DMS153 (cell line): ENCODE measurements around the gene MRPS34.
"Not testable (repeated sequence)": the region's sequence is repeated elsewhere in the genome, so short reads cannot be mapped to it uniquely, and the experiment has no call there.

Experiments
- DNase-seq: peaks from one replicate; lab custom pipeline; 2025; lab: John Stamatoyannopoulos, UW

The MRPS34 gene

DNA sequence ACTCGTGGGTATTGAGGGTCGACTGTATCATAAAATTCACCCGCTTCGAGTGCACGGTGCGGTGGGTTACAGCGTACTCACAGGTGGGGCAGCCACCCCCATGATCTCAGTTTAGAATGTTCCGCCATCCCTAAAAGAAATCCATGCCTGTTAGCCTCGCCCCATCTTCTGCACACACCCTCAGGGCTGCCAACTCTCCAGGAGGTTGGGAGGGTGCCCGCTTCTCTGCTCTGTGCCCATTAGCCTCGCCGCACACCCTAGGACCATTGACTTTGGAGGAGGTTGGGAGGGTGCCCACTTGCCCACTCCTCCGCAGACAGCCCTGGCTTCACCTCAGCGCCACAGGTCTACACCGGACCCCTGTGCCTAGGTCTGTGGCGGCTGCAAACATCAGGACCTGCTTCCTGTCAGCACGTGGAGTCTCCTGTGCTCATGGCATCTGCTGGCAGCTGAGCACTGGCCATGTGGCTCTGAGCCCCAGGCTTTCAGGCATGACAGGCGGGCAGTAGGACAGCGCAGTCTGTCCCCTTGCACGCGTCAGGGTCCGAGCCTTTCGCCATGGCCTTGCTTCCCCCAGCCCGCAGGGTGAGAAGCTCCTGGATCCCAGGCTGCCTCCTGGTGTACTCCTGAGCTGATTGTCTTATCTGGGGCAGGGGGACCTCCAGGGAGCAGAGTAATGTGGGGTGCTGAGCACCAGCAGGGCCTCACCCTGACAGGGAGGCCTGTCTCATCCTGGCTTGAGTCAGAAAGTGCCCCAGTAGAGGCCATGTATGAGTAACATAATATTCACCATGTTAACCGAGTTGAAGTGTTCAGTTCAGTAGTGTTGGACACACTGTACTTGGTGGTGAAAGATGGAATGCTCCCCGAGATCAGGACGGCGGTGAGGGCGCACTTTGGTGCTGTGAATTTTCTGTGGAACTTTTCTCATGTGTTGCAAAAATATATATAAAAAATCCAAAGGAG is 23.5 kb downstream of the MRPS34 start:
- DNase-seq, result no peak

DNA sequence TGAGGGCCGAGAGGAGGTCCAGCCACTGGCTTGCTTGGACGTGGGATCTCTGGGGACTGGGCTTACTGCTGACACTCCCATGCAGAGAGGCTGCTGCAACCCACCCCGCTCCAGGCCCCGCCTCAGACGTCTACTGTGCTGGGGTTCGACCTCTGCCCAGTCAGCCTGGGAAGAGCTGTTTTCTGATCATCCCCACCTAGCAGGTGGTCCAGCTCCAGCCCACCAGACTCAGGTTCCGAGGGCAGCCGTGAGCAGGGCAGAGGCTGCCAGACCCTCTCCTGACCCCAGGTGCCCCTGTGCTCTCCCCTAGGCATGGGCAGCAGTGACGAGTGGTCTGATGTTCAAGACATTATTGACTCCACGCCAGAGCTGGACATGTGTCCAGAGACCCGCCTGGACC is 25.0 kb downstream of the MRPS34 start:
- DNase-seq, result no peak

DNA sequence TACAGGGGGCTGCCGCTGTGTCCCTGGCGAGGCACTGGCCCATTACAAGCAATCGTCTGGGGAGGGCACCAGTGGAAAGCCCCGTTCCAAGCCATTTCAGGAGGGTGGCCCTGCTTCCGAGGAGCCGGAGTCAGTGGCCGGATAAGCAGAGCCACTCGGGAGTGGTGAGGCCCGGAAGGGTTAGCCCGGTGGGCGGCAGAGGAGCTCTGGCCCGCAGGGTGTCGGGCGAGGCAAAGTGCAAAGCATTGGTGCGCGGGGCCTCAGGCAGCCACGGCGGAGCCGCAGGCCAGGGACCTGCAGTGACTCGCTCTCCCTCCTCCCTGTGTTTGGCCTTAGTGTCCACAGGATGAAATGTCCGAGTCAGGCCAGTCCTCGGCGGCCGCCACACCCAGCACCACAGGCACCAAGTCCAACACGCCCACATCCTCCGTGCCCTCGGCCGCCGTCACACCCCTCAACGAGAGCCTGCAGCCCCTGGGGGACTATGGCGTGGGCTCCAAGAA is 26.2 kb downstream of the MRPS34 start:
- DNase-seq, result no peak

DNA sequence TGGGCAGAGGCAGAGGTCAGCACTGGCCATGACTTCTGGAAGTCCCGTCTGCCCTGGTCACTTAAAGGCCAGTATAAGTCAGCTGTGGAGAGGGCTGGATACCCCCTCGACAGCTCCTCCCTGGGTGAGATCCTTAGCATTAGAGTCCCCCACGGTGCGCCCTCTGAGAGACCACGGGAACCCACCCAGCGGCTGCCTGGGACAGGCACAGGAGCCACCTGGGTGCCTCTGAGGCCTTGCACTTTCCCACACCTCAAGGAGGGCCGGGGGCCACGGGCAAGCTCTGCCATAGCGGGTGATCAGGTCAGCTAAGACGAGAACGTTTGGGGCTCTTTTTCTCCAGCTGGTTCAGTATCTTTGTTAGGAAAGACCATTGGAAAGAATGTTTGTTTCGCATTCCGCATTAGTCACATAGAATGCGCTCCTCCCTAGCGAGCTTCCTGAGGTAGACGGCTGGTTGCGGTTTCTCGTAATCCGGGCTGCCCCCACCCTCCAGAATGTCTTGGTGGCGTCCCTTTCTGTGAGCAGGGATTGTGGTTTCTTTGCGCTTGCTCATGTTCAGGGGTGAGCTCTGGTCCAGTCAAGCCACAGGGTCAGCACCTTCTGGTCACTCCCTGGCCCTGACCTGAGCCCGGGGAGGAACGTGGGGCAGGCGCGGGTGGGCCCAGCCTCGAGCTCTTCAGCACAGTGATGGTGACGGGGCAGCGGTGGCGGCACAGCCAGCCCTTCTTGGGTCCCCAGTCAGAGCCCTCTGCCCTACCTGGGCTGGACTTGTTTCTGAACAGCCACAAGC is 26.8 kb downstream of the MRPS34 start:
- no peak for DNase-seq

DNA sequence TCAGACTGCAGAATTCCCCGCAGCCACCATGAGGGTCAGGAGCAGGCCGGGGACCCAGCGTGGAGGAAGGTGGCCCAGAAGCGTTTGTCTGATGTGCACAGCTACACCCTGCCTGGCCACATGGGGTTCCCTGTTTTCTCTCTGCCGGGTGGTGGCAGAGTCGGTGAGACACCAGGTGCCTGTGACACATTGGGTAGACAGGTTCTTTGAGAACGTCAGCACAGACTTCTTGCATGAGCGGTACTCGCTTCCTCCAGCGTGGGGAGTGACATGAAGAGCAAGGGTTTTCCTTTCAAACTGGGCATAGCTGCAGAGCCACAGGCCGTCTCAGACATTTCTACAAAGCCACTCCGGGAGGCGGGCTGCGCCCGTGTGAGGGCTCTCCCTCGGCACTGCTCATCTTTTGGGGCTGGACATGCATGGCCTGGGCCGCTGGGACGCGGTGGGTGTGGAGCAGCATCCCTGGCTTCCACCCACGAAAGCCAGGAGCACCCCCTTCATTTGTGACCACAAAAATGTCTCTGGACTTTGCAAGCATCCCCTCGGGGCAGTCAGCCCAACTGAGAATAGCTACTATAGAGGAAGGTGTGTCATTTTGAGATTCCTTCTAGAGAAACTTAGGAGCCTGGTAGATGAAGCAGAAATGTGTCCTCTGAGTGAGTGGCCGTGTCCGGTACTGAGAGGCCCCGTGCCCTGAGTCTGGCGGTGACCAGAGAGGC is 27.6 kb downstream of the MRPS34 start:
- DNase-seq, result no peak

DNA sequence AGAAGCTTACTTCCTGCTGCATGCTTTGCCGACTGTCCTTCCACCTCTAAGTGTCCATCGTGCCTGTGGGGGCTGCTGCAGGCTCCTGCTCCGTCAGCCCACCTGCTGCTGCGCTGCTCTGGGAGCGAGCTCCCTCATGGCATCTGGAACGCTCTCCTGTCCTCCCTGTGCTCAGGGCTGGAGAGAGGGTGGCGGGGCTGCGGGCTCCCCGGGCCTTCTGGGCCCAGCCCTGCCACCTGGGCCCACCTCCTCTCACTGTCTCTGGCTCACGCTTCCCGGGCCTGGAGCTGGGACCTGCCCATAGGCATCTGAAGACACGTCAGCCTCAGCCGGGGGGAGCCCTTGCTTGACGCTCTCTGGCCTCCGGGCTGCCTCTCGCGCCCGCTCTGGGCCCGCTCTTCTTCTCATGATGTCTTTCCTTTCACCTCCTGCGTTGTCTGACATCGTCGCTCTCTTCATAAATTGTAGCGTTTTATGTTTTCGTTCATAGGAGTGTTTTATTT is 28.5 kb downstream of the MRPS34 start:
- DNase-seq, result no peak

DNA sequence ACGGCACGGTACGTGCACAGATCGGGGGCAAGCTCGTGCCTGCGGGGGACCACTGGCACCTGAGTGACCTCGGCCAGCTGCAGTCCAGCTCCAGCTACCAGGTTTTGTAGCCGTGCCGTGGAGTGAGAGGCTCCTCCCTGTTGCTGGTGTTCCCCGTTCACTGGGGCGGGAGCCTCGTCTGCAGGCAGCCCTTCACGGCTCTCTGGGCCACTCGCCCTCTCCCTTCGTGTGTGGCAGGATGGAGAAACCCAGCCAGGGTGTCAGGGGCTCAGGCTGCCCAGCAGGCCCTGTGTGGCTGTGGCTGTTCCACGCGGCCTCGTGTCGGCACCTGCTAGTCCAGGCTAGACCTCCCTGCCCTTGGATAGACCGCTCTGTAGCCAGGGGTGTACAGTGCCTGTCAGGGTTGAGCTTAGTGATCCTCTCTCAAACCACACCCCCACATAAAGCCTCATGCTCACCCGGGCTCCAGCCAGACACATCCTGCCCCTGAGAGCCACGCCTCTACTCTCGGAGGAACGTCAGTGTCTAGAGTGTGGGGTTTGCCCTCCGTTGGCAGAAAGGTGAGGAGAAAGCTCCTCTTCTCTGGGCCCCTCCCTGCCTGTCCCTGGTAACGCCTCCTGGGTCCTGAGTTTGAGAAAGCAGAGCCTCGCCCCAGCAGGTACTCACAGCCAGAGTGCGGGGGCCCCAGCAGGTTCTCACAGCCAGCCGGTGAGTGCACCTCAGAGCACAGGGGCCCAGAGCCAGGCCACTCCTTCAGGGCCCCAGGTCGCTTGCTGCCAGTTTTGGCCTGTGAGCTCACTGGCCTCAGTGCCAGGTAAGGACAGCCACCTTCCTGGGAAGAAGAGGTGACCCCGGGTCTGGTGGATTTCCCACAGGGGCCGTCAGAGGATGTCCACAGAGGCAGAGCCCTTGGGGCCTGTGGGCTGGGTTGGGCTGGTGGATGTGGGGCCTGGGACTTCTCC is 29.3 kb downstream of the MRPS34 start:
- no peak for DNase-seq

DNA sequence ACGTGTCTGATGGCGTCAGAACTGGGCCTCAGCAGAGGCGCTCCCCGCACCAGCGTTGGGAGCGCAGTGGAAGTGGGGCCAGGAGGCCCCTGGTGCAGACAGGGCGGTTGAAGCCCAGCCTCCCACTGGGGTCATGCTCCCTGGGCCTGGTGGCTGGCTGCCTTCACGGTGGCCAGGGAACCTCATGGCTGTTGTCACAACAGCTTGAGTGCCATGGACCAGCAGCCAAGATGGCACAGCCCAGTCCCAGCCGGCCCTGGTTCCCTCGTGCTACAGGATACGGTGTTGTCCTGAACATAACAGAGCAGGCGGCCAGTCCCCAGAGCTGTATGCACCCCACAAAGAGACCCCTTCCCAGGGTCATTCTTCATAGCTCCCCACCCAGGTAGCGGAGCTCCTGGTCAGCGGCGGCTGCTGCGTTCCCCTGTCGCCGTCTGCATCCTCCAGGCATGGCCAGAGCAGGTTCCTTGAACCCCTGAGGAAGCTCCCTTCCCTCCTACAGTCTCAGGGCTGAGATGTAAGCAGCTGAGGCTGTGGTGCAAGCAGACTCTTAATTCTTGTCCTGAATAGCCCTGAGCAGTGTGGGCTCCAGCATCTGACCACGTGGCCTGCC is 31.3 kb downstream of the MRPS34 start:
- no peak for DNase-seq

DNA sequence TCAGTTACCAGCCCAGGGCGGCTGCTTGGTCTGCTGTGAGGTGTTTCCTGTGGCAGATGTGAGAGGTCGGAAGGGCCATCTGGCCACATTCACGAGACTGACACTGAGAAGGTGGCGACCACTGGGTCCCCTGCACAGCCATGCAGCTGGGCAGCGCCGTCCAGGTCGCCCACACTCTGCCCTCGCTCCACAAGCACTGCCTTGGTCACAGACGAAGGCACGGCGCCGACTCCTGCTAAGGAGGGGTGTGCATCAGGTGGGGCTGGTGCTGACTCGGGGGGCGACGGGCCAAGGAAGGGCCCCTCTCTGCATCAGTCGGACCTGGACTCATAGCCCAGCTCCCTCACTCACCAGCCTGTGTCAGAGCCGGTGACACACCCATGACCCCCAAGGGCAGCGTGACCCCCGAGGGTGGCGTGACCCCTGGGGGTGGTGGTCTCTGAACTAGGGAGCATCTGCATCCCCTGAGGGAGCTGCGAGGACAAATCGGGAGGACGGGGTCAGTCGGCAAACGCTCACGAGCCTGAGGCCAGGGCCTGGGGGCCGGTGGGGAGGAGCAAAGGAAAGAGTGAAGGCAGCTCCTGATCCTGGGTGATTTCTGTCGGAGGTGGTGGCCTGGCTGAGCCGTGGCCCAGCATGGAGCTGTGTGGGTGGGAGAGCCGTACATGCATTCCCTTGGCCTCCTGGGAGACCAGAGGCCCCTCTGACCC is 32.0 kb downstream of the MRPS34 start:
- DNase-seq, result no peak

DNA sequence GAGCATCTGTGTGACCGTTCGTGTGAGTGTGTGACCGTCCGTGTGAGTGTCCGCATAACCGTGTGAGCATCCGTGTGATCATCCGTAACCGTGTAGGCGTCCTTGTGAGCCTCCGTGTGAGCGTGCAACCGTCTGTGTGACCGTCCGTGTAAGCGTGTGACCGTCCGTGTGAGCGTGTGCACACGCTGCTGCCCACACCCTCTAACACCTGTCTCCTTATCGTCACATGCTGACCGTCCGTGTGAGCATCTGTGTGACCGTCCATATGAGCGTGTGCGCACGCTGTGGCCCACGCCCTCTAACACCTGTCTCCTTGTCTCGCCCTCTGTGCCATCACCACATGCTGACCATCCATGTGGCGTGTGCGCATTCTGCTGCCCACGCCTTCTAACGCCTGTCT is 32.7 kb downstream of the MRPS34 start:
- DNase-seq, result no peak

DNA sequence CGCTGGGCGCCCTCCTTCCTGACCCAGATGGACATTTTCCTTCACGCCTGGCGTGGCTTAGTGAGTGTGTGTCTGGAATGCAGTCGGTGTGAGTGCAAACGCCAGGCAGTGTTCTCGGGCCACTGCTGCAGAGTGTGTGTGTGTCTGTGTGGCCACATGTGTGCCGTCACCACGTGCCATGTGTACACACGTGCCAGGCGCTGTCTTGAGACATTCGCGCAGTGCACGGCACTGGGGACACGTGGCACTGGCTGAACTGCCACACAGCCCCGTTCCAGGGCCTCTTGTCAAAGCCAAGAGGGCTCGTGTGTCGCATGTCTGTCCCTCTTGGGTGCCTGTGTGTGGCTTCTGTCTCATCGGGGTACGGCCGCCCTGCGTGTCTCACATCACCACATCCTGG is 38.1 kb downstream of the MRPS34 start:
- no peak for DNase-seq

DNA sequence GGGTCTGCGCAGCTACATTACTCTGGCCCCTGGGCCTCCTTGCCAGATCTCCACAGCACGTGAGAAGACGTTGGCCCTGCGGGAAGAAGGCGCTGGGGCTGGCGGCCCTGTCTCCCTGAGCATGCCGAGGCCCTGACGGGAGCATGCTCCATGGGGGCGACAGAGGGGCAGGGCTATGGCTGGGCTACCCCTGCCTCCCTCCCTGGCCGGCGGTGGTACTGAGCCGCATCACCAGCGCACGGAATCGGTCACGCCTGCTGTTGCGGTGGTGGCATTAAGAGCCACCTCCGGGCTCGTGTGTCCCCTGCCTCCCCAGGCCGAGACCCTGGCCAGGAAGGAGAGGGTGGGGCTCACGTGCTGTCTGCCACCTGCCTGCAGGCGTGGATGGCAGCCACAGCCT is 38.8 kb downstream of the MRPS34 start:
- DNase-seq, result no peak

DNA sequence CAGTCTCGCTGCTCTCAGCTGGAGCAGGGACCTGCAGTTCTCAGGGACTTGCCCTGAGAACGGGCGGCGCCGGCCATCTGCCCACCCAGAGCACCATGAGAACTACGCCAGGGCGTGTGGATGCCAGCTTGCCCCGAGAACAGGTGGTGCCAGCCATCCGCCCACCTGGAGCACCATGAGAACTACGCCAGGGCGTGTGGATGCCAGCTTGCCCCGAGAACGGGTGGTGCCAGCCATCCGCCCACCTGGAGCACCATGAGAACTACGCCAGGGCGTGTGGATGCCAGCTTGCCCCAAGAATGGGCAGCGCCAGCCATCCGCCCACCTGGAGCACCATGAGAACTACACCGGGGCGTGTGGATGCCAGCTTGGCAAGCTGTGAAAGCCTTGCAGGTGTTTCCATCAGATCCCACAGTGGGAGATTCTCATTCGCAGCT is 40.4 kb downstream of the MRPS34 start:
- DNase-seq, result not testable (repeated sequence)

DNA sequence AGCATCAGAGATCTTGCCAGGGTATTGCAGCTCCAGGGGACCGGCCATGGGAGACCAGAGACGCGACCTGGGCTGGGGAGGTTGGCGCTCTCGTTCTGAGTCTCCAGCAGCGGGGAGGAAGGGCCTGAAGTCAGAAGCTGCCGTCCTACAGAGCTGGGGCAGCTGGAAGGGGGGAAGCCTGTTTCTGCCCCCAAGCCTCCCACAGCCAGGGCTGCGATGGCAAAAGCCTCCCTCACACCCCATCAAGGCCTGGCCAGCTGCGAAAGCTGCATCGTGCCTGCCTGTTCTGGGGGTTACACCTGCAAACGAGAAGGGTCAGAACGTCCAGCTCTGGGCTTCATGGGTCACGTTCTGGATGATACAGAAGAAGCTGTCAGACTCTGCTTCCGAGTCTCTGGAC is 40.9 kb downstream of the MRPS34 start:
- no peak for DNase-seq

DNA sequence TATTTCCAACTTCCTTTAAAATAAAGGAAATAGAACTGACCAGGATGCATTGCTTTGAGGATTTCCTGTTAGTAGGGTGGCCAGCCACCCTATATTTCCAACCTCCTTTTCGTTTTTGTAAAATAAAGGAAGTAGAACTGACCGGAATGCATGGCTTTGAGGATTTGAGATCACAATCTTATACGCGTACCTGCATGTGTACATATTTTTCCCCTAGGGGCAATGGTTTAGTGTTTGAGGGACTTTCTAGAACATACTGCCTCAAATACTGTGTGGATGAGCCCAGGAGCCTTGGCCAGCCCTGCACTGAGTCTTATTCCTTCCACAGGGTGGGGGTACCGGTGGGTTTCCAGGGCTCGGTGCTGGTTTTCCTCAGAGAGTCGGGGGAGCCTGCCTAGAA is 41.3 kb downstream of the MRPS34 start:
- DNase-seq, result no peak

DNA sequence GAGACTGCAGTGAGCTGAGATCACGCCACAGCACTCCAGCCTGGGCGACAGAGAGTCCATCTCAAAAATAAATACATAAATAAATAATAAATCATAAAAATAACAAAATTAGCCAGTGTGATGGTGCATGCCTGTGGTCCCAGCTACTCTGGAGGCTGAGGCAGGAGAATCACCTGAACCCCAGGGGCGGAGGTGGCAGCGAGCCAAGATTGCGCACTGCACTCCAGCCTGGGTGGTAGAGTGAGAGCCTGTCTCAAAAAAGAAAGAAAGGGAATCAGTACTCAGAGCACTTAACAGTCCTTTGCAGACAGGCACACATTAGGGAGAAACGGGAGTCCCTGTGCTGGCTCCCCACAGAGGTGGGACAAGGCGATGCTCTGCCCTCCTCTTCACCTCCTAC is 41.9 kb downstream of the MRPS34 start:
- no peak for DNase-seq

DNA sequence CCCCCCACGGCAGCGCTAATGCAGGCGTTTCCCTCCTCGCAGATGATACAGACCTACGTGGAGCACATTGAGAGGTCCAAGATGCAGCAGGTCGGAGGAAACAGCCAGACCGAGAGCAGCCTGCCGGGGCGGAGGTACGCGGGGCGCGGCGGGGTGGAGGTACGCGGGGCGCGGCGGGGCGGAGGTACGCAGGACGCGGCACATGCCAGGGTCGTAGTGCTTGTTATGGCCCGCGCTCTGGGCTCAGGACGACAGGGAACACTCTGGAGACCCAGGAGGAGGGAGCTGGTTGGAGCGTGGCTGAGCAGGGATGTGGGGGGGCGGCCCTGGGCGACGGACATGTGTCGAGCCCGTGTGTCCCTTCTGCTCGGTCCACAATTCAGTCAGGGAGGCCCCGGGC is 43.5 kb downstream of the MRPS34 start:
- no peak for DNase-seq

DNA sequence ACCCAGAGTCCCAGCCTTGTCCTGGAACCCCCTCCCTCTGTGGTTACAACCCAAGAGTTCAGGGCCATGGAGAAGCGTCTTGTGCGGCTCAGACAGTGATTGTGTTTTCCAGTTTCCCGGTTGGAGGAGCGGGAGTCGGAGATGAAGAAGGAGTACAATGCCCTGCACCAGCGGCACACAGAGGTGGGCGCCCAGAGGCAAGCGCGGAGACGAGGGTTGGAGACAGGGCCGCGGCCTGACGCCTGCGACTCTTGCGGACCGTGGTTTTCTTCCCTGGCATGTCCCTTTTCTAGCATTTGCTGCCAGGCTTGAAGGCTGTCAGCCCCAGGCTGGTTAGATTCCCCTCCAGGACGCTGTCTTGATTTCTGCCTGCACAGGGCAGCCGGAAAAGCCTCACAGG is 43.9 kb downstream of the MRPS34 start:
- DNase-seq, result no peak
